Measurements from ENCODE around the gene IZUMO4. TPM values are rescaled to one million over a fixed set of nuclear protein-coding genes. Genes with fewer than 3 reads are reported as not detected.

The IZUMO4 gene
- total RNA-seq, 1 donor from 2014 or later = 6.8 TPM

DNA sequence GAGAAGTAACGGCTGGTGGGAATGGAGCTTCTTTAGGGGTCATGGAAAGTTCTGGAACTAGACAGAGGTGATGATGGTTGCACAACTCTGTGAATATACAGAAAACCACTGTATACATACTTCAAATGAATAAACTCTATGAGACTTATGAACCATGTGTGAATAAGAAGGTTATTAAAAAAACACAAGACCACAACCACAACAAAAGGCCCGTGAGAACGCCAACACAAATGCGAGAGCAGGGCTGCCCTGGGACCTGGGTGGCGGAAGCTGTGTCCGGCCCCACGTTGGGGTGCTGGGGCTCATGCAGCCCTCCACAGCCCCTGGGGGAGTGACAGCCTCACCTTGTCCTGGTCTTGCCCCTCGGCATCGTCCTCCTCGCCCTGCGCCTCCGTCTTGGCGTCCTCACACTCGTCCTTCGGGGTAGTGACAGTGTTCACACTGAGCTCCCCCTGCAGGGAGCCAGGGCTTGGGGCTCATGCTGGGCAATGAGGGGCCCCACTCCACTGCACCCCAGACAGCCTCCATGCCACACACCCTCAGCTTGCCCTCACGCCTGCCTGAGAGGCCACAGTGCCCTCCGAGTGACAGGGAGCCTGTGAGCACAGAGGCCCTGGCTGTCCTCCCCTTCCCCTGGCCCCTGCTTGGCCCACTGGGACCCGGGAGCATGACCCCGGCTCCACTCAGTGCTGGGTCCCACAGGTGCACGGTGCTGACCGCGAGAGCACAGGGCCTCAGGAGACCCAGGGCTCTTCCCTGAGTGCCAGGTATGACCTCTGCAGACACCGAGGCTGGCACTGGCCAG lies 16.0 kb downstream of the IZUMO4 start:
- no peaks in the 10 kb centered on the region for H3K27me3 ChIP-seq
- DNase-seq (no peak), ATAC-seq (no peak)
- H3K9me3 ChIP-seq = no peaks in the 10 kb centered on the region
- H3K4me1 ChIP-seq = no peaks in the 10 kb centered on the region
- no peak overlapping the region for H3K4me3 ChIP-seq
- peaks cover 100% of the 10 kb centered on the region for H3K36me3 ChIP-seq
- intact Hi-C loops (cut with DNase I) = no loop called here
- H3K27ac ChIP-seq = no peak overlapping the region
- TF ChIP-seq, protein P1, sequence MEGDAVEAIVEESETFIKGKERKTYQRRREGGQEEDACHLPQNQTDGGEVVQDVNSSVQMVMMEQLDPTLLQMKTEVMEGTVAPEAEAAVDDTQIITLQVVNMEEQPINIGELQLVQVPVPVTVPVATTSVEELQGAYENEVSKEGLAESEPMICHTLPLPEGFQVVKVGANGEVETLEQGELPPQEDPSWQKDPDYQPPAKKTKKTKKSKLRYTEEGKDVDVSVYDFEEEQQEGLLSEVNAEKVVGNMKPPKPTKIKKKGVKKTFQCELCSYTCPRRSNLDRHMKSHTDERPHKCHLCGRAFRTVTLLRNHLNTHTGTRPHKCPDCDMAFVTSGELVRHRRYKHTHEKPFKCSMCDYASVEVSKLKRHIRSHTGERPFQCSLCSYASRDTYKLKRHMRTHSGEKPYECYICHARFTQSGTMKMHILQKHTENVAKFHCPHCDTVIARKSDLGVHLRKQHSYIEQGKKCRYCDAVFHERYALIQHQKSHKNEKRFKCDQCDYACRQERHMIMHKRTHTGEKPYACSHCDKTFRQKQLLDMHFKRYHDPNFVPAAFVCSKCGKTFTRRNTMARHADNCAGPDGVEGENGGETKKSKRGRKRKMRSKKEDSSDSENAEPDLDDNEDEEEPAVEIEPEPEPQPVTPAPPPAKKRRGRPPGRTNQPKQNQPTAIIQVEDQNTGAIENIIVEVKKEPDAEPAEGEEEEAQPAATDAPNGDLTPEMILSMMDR (IDR thresholded peaks at IDR 0.05) = no peak

DNA sequence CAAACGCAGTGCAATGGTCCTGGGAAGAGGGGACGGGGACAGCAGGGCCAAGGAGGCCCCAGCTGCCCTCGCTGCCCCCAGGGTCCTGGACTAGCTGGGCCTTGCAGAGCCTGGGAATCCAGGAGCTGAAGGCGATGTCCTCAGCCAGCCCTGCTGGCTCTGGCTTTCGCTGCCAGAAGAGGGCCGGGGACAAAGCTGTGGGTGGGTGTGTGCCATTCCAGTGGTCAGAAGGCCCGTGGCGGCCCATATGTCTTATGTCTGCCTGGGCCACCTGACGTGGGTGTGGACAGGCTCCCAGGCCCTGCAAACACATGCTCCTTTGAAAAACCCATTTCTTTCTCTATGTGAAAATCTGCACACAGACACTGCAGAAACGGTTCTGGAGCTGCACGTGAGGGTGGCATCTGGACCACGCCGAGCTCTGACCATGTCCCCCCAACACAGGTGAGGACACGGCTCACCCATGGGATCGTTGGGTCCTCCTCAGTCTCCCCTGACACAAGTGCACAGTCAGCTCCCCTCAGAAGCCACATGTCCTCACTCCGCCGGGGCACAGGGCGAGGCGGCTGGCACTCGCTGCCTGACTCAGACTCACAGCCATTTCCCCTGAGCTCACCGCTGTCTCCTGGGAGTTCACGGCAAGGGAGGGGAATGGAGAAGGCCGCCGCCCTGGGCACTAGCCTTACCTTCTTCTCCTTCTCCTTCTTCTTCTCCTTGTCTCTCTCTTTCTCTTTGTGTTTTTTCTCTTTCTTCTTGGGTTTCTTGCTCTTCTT lies 16.9 kb downstream of the IZUMO4 start:
- peaks cover 100% of the 10 kb centered on the region for H3K36me3 ChIP-seq

DNA sequence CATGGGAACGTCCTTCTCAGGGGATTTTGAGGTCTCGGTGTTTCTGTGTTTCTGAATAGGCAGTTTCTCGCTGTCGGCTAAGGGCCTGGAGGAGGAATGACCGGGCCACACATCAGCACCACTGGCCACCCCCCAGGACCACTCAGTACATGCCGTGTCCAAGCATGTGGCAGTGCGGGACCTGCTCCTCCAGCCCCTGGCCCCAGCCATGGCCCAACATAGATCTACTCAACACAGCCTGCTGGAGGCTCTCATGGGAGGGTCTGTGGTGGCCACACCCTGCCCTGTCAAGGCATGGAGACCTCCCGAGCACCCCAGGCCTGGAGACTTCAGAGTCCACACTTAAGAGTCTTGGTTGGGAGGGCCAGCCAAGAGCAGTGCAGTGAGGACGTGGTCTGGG lies 17.5 kb downstream of the IZUMO4 start:
- no peak overlapping the region for H3K4me3 ChIP-seq
- DNase-seq (no peak), ATAC-seq (no peak)
- H3K27ac ChIP-seq = no peak overlapping the region
- no peaks in the 10 kb centered on the region for H3K27me3 ChIP-seq
- intact Hi-C loops (cut with DNase I) = no loop called here
- H3K36me3 ChIP-seq = peaks cover 100% of the 10 kb centered on the region
- TF ChIP-seq, protein P1 (IDR thresholded peaks at IDR 0.05) = no peak
- H3K9me3 ChIP-seq = no peaks in the 10 kb centered on the region
- H3K4me1 ChIP-seq = no peaks in the 10 kb centered on the region

More for the DNA sequence above, 16.9 kb downstream of the IZUMO4 start:
- no peaks in the 10 kb centered on the region for H3K4me1 ChIP-seq
- DNase-seq (no peak), ATAC-seq (no peak)
- no peak overlapping the region for H3K4me3 ChIP-seq
- H3K9me3 ChIP-seq = no peaks in the 10 kb centered on the region
- intact Hi-C loops (cut with DNase I) = no loop called here
- no peaks in the 10 kb centered on the region for H3K27me3 ChIP-seq
- no peak overlapping the region for H3K27ac ChIP-seq
- TF ChIP-seq, protein P1 (IDR thresholded peaks at IDR 0.05) = no peak

DNA sequence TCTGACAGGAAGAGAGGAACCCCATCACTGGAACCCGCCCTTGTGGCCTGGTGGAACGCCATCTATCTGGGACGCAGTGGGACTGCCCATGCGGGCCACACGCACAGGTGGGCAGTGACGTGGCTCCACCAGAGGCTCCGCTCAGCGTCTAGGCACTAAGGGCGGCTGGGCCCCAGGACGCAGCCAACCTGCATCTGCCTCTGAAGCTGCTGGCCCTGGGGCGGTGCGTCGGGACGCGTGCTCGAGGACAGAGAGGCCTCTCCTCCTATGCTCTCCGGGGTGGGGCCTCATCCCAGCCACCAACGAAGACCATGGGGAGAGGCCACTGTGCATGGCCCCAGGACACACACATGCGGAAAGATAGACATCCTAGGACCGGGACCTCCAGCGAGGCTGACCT lies 18.1 kb downstream of the IZUMO4 start:
- H3K4me3 ChIP-seq = no peak overlapping the region
- ATAC-seq = no peak
- TF ChIP-seq, protein P1 (IDR thresholded peaks at IDR 0.05) = no peak
- no peak overlapping the region for H3K27ac ChIP-seq
- H3K27me3 ChIP-seq = no peaks in the 10 kb centered on the region
- DNase-seq = no peak
- no peaks in the 10 kb centered on the region for H3K9me3 ChIP-seq
- intact Hi-C loops (cut with DNase I) = no loop called here
- H3K4me1 ChIP-seq = no peaks in the 10 kb centered on the region
- peaks cover 97% of the 10 kb centered on the region for H3K36me3 ChIP-seq

DNA sequence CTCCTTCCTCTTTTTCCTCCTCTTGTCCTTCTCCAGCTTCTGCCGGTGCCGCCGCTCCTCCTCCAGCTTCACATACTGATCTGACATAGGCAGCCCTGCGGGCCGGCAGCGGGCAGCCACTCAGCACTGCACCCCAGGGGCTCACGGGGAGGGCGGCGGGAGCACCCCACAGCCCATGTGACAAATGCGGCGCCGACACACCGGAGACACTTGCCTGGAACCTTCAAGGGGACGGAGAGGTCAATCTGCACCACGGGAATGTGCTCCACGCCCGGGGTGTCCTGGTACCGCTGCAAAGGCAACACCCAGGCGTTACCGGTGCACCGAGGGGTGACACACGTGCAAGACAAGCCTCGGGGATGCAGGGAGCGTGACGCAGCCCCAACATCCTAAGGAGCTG lies 18.6 kb downstream of the IZUMO4 start:
- Histone ChIP-seq H3K9me3 (no peaks in the 10 kb centered on the region), H3K27me3 (no peaks in the 10 kb centered on the region), H3K4me3 (no peak overlapping the region), H3K27ac (no peak overlapping the region), H3K36me3 (peaks cover 97% of the 10 kb centered on the region), H3K4me1 (no peaks in the 10 kb centered on the region)
- no peak for DNase-seq
- TF ChIP-seq, protein P1 (IDR thresholded peaks at IDR 0.05) = no peak
- intact Hi-C loops (cut with DNase I) = no loop called here
- ATAC-seq = no peak
